HTERT RPE-1 (cell line): ENCODE measurements around the gene MCFD2.

Source experiments
- in situ Hi-C: fragments of 300-500 bp; cut with MboI; formaldehyde crosslinking; loops from 4 replicates; pipeline ENCODE4 v1.14.3; 2020; ENCODE audit warnings: low sequenced_read_pairs

MCFD2 gene

GRCh38 chr2:46852598-46852997 lies 63.0 kb downstream of the MCFD2 start:
- in situ Hi-C loops: no loop called here

DNA sequence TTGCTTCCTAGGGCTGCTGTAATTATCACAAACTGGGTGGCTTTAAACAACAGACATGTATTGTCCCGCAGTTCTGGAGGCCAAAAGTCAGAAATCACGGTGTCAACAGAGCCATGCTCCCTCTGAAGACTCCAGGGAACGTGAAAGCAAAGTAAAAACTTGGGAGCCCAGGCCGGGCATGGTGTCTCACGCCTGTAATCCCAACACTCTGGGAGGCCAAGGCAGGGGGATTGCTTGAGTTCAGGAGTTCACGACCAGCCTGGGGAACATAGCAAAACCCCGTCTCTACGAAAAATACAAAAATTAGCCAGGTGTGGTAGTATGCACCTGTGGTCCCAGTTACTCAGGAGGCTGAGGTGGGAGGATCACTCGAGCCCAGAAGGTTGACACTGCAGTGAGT lies 63.5 kb downstream of the MCFD2 start:
- in situ Hi-C loops: no loop called here
